ENCODE results near the gene ARRDC1.

DNA sequence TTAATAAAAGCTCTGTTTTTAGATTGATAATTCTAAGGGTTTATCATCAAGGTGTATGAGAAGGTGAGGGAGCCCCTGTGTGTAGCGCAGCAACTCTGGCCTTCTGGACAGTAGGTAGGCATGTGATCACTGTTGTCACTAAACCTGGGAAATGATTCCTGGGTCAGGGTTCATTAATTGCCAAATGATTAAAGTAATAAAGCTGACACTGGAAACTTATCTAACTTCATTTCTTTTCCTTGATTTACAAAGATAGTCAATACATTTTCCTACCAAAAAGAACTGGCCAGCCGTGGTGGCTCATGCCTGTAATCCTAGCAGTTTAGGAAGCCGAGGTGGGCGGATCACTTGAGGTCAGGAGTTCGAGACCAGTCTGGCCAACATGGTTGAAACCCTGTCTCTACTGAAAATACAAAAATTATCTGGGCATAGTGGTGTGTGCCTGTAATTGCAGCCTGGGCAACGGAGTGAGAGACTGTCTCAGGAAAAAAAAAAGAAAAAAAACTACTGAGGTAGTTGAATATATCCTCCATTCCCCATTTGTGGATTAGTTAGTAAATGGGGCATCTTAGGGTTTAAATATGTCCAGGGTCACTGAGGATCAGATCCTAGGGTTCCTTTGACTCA is 15.8 kb downstream of the ARRDC1 start:
- TF ChIP-seq POLR2A (IDR thresholded peaks at IDR 0.05; ENCODE audit: low read depth, low read length): no peak
- no peak for TF ChIP-seq TAF1 (IDR thresholded peaks at IDR 0.05; ENCODE audit: low read depth, low read length)
- no peak for TF ChIP-seq POLR2AphosphoS5 (IDR thresholded peaks at IDR 0.05; ENCODE audit: low read depth, low read length)

All from GM12891 (cell line).